OCI-LY3 (cell line): Measurements from ENCODE around the gene SENP3.

Source experiments
- H2AFZ ChIP-seq: fragments of 200-600, 300-600 bp; shearing (Covaris generic); 2 replicates; pipeline ENCODE4 v1.6.0; 2014; ENCODE audit warnings: antibody characterized with exemption, low read depth, low read length
- H3K27ac ChIP-seq: fragments of 200-600, 300-600 bp; sonication (generic); 2 replicates; pipeline ENCODE4 v1.5.1; 2014; ENCODE audit warnings: mild to moderate bottlenecking, low read length, moderate library complexity, mixed read lengths
- H3K27me3 ChIP-seq: fragments of 200-600, 300-600 bp; sonication (generic); 2 replicates; pipeline ENCODE4 v1.6.1; 2014; ENCODE audit warnings: low read depth, low read length, mixed read lengths
- H3K36me3 ChIP-seq: fragments of 200-600, 300-600 bp; sonication (generic); replicated peaks from 2 replicates; pipeline ENCODE3; 2014; ENCODE audit warnings: low read depth, low read length, mixed read lengths
- H3K4me1 ChIP-seq: fragments of 300-600, 200-600 bp; sonication (generic); 2 replicates; pipeline ENCODE4 v1.6.1; 2014; ENCODE audit warnings: low read length, mixed read lengths
- H3K4me2 ChIP-seq: fragments of 200-600, 300-600 bp; sonication (generic); 2 replicates; pipeline ENCODE4 v1.6.1; 2014; ENCODE audit warnings: low read length, mixed read lengths
- H3K4me3 ChIP-seq: fragments of 300-600, 200-600 bp; sonication (generic); 2 replicates; pipeline ENCODE4 v1.5.1; 2014; ENCODE audit warnings: antibody characterized with exemption, mild to moderate bottlenecking, low read length, moderate library complexity
- H3K79me2 ChIP-seq: fragments of 300-600, 200-600 bp; shearing (Covaris generic); 2 replicates; pipeline ENCODE4 v1.6.1; 2014; ENCODE audit warnings: mild to moderate bottlenecking, low read length, mixed read lengths
- H3K9ac ChIP-seq: fragments of 300-600, 200-600 bp; shearing (Covaris generic); 2 replicates; pipeline ENCODE4 v1.6.0; 2014; ENCODE audit warnings: mild to moderate bottlenecking, low read length, moderate library complexity
- H3K9me3 ChIP-seq: fragments of 200-600, 300-600 bp; shearing (Covaris generic); 2 replicates; pipeline ENCODE4 v1.6.1; 2014; ENCODE audit warnings: low read length, mixed read lengths; ENCODE audit not compliant: insufficient read depth
- H4K20me1 ChIP-seq: fragments of 200-600, 300-600 bp; sonication (generic); 2 replicates; pipeline ENCODE4 v1.6.1; 2016; ENCODE audit warnings: low read length, mixed read lengths; ENCODE audit not compliant: insufficient read depth
- EZH2phosphoT487 ChIP-seq: fragments of 200-600 bp; shearing (Covaris generic); IDR thresholded peaks from 2 replicates; pipeline ENCODE4 v1.6.1; 2018; ENCODE audit warnings: antibody characterized with exemption, mixed run types, low read depth
- TF ChIP-seq, protein P1 (sequence below): fragments of 200-600, 300-600 bp; sonication (generic); IDR thresholded peaks from 2 replicates; pipeline ENCODE4 v1.5.1; 2014; ENCODE audit warnings: antibody characterized with exemption, low read length, low read depth

The SENP3 gene

GRCh38 chr17:7556627-7557026, 5.1 kb upstream of the SENP3 start:
- Histone ChIP-seq H2AFZ (no peak overlapping the region), H3K4me2 (no peak overlapping the region), H4K20me1 (no peaks in the 10 kb centered on the region), H3K27ac (no peak overlapping the region), H3K4me3 (no peak overlapping the region), H3K36me3 (no peaks in the 10 kb centered on the region), H3K4me1 (peaks cover 57% of the 10 kb centered on the region), H3K9ac (no peak overlapping the region), H3K79me2 (peaks cover 6% of the 10 kb centered on the region), H3K27me3 (no peaks in the 10 kb centered on the region), H3K9me3 (no peaks in the 10 kb centered on the region)
- TF ChIP-seq, protein P1, sequence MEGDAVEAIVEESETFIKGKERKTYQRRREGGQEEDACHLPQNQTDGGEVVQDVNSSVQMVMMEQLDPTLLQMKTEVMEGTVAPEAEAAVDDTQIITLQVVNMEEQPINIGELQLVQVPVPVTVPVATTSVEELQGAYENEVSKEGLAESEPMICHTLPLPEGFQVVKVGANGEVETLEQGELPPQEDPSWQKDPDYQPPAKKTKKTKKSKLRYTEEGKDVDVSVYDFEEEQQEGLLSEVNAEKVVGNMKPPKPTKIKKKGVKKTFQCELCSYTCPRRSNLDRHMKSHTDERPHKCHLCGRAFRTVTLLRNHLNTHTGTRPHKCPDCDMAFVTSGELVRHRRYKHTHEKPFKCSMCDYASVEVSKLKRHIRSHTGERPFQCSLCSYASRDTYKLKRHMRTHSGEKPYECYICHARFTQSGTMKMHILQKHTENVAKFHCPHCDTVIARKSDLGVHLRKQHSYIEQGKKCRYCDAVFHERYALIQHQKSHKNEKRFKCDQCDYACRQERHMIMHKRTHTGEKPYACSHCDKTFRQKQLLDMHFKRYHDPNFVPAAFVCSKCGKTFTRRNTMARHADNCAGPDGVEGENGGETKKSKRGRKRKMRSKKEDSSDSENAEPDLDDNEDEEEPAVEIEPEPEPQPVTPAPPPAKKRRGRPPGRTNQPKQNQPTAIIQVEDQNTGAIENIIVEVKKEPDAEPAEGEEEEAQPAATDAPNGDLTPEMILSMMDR: no peak
- no peak for TF ChIP-seq EZH2phosphoT487

GRCh38 chr17:7557147-7557764, 4.5 kb upstream of the SENP3 start:
- Histone ChIP-seq H3K4me1 (peaks cover 53% of the 10 kb centered on the region), H3K79me2 (peaks cover 11% of the 10 kb centered on the region), H3K27ac (peak overlapping the region; percentile 82), H2AFZ (no peak overlapping the region), H3K9ac (peak overlapping the region; percentile 98; the same call in 1 of the 2 replicates), H4K20me1 (no peaks in the 10 kb centered on the region), H3K4me2 (peak overlapping the region; percentile 100), H3K27me3 (no peaks in the 10 kb centered on the region), H3K9me3 (no peaks in the 10 kb centered on the region), H3K36me3 (no peaks in the 10 kb centered on the region), H3K4me3 (no peak overlapping the region)
- TF ChIP-seq EZH2phosphoT487: no peak
- TF ChIP-seq, protein P1: no peak

DNA sequence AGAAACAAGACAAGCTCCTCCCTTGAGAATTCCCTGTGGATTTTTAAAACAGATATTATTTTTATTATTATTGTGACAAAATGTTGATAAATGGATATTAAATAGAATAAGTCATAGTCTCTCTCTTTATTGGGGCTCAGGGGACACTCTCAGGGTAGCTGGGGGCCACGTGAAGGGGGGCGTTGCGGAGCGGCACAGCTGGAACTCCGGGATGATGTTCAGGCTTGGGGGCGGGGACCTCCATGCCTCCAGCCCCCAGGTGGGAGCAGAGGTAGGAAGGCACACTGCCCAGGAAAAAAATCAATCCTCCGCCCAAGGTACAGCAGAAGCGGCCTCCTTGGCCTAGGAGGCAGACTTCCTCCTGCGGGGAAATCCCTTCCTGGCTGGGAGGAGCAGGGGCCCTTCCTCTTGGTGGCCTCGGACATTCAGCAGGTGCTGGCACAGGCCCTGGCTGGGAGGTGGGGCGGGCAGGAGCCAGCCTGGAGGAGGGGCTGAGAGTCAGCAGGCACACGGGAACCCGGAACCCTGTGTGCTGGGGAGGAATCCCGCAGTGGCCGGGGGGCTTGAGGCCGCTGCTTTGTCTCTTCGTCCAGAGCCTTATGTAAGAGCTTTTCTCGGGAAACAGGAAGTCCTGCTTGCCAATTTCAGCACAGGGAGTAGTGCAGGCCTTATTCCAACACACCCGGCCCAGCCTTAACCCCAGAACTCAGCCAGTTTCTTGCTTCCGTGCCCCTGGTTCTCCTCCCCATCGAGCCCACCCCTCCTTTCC, 3.8 kb upstream of the SENP3 start:
- no peaks in the 10 kb centered on the region for H3K9me3 ChIP-seq
- H2AFZ ChIP-seq: no peak overlapping the region; the same call in 1 of the 2 replicates
- no peaks in the 10 kb centered on the region for H3K36me3 ChIP-seq
- H3K4me3 ChIP-seq: peak overlapping the region; percentile 93
- no peaks in the 10 kb centered on the region for H4K20me1 ChIP-seq
- H3K4me1 ChIP-seq: peaks cover 51% of the 10 kb centered on the region
- TF ChIP-seq, protein P1: no peak
- TF ChIP-seq EZH2phosphoT487: no peak
- no peaks in the 10 kb centered on the region for H3K27me3 ChIP-seq
- H3K79me2 ChIP-seq: peaks cover 18% of the 10 kb centered on the region
- peak overlapping the region; percentile 82 for H3K27ac ChIP-seq
- peak overlapping the region; percentile 98 for H3K9ac ChIP-seq
- peak overlapping the region; percentile 100 for H3K4me2 ChIP-seq

GRCh38 chr17:7558544-7559319, 3.0 kb upstream of the SENP3 start, which contains the start of gene TNFSF13:
TSS of gene TNFSF13 (plus strand) at chr17:7558750. CDS start at chr17:7559040, 290 bp downstream.
- Histone ChIP-seq H3K9me3 (no peaks in the 10 kb centered on the region), H3K27ac (peak within 1 kb of the TSS; percentile 82), H3K27me3 (no peaks in the 10 kb centered on the region), H3K36me3 (no peaks in the 10 kb centered on the region), H3K9ac (peak within 1 kb of the TSS; percentile 98), H3K4me1 (peaks cover 45% of the 10 kb centered on the region), H2AFZ (no peak within 1 kb of the TSS; the same call in 1 of the 2 replicates), H4K20me1 (no peaks in the 10 kb centered on the region), H3K4me3 (peak within 1 kb of the TSS; percentile 93), H3K4me2 (peak within 1 kb of the TSS; percentile 100), H3K79me2 (peaks cover 25% of the 10 kb centered on the region)
- TF ChIP-seq, protein P1: no peak
- no peak for TF ChIP-seq EZH2phosphoT487
